Uterus (tissue), 4 donors: ENCODE data around the gene RPS25. TPM values are rescaled to one million over a fixed set of nuclear protein-coding genes. Genes with fewer than 3 reads are reported as not detected.

Experiments used
- DNase-seq, 2 donors: peaks; one replicate each; pipeline ENCODE4 v3.0.0-alpha.2; 2019 to 2020
- H3K27ac ChIP-seq, 2 donors: fragments of 200-600 bp; sonication (generic); 1 replicate in 1 of 2; 2 replicates in 1 of 2; pipeline ENCODE4 v1.5.1; 2016 to 2018
- H3K27me3 ChIP-seq, 2 donors: fragments of 200-600 bp; sonication (generic); one replicate each; pipeline ENCODE4 v1.5.1; 2018 to 2019; ENCODE audit warnings: control low read depth in 1 of 2
- H3K36me3 ChIP-seq, 2 donors: fragments of 200-600 bp; sonication (generic); one replicate each; pipeline ENCODE4 v1.5.1; 2019; ENCODE audit warnings: control low read depth in 1 of 2
- H3K4me1 ChIP-seq, 2 donors: fragments of 200-600 bp; sonication (generic); one replicate each; pipeline ENCODE4 v1.5.1; 2018 to 2019; ENCODE audit warnings: control low read depth in 1 of 2
- H3K4me3 ChIP-seq, 2 donors: fragments of 200-600 bp; sonication (generic); 1 replicate in 1 of 2; 2 replicates in 1 of 2; pipeline ENCODE4 v1.5.1; 2018 to 2019; ENCODE audit warnings: mild to moderate bottlenecking in 1 of 2
- H3K9me3 ChIP-seq, 2 donors: fragments of 200-600 bp; sonication (generic); one replicate each; pipeline ENCODE4 v1.5.1; 2019; ENCODE audit warnings: control low read depth in 1 of 2
- CTCF ChIP-seq, 4 experiments: fragments of 200-600 bp in 2 of 4; fragments of 450-650 bp in 2 of 4; sonication (generic) in 2 of 4; IDR thresholded peaks; one replicate each; pipeline ENCODE4 v1.5.1; 2016 to 2019; ENCODE audit warnings: antibody characterized with exemption in 4 of 4, mild to moderate bottlenecking in 2 of 4, moderate library complexity in 1 of 4
- POLR2A ChIP-seq, 2 donors: fragments of 450-650 bp; IDR thresholded peaks; one replicate each; pipeline ENCODE4 v1.6.1; 2016; ENCODE audit warnings: antibody characterized with exemption in 2 of 2, mild to moderate bottlenecking in 1 of 2, moderate library complexity in 1 of 2
- intact Hi-C: fragments of 100-400 bp; cut with DNase I; formaldehyde crosslinking; loops from one replicate; pipeline ENCODE4 v1.15.1; 2023; ENCODE audit warnings: low total_unique reads
- total RNA-seq, 4 donors: library from RNA; depleted of rRNA in 3 of 4; stranded (reverse); fragments of >200 nt in 3 of 4; gene quantifications; one replicate each; pipeline versions ENCODE4 v1.1.0 to v1.2.4, GENCODE V29; 2014 to 2023
- donor health status: DM: yes; HTN: yes; CAD: no.

The RPS25 gene
- total RNA-seq, 4 donors from 2014 or later: 1,075 to 3,325 (median 1,649) TPM

- Histone ChIP-seq H3K36me3 (no peaks in the 10 kb centered on the region), H3K27ac (no peak overlapping the region), H3K27me3 (no peaks in the 10 kb centered on the region), H3K4me3 (no peak overlapping the region), H3K9me3 (no peaks in the 10 kb centered on the region), H3K4me1 (peaks cover 4 to 18% of the 10 kb centered on the region in 2 donors)
- intact Hi-C loops: no loop called here
- no peak for TF ChIP-seq CTCF (IDR thresholded peaks at IDR 0.05)
- DNase-seq: no peak
These were observed 36.3 kb upstream of the RPS25 start for GRCh38 chr11:119054418-119054817.

- H3K4me1 ChIP-seq: peaks cover 4 to 13% of the 10 kb centered on the region in 2 donors
- intact Hi-C loops: no loop called here
These were observed 34.1 kb upstream of the RPS25 start for GRCh38 chr11:119052163-119052814.

GRCh38 chr11:119051440-119052162, 33.5 kb upstream of the RPS25 start:
- Histone ChIP-seq H3K4me3 (no peak overlapping the region), H3K9me3 (no peaks in the 10 kb centered on the region), H3K27ac (no peak overlapping the region), H3K4me1 (peaks cover 4 to 13% of the 10 kb centered on the region in 2 donors), H3K27me3 (no peaks in the 10 kb centered on the region), H3K36me3 (no peaks in the 10 kb centered on the region)
- no peak for TF ChIP-seq POLR2A (IDR thresholded peaks at IDR 0.05)
- TF ChIP-seq CTCF (IDR thresholded peaks at IDR 0.05): no peak
- intact Hi-C loops: no loop called here
- no peak for DNase-seq

More at GRCh38 chr11:119052163-119052814, 34.1 kb upstream of the RPS25 start:
- H3K9me3 ChIP-seq: no peaks in the 10 kb centered on the region
- H3K4me3 ChIP-seq: no peak overlapping the region
- no peaks in the 10 kb centered on the region for H3K36me3 ChIP-seq
- TF ChIP-seq POLR2A (IDR thresholded peaks at IDR 0.05) (no peak), CTCF (IDR thresholded peaks at IDR 0.05) (no peak)
- H3K27ac ChIP-seq: no peak overlapping the region
- DNase-seq: no peak
- H3K27me3 ChIP-seq: no peaks in the 10 kb centered on the region

- H3K9me3 ChIP-seq: no peaks in the 10 kb centered on the region
- intact Hi-C loops: no loop called here
- no peak overlapping the region for H3K27ac ChIP-seq
- no peaks in the 10 kb centered on the region for H3K4me1 ChIP-seq
- no peak overlapping the region for H3K4me3 ChIP-seq
- DNase-seq: no peak
- no peaks in the 10 kb centered on the region for H3K27me3 ChIP-seq
- H3K36me3 ChIP-seq: no peaks in the 10 kb centered on the region
- TF ChIP-seq POLR2A (IDR thresholded peaks at IDR 0.05) (no peak), CTCF (IDR thresholded peaks at IDR 0.05) (no peak)
These were observed 30.9 kb upstream of the RPS25 start for GRCh38 chr11:119049081-119049480.

GRCh38 chr11:119048644-119049043, 30.5 kb upstream of the RPS25 start:
- Histone ChIP-seq H3K27ac (no peak overlapping the region), H3K4me3 (no peak overlapping the region), H3K36me3 (no peaks in the 10 kb centered on the region), H3K4me1 (no peaks in the 10 kb centered on the region), H3K27me3 (no peaks in the 10 kb centered on the region), H3K9me3 (no peaks in the 10 kb centered on the region)
- DNase-seq: no peak
- TF ChIP-seq CTCF (IDR thresholded peaks at IDR 0.05) (no peak), POLR2A (IDR thresholded peaks at IDR 0.05) (no peak)
- intact Hi-C loops: no loop called here
